A549 (cell line): ENCODE measurements around the gene SEZ6L2. TPM values are rescaled to one million over a fixed set of nuclear protein-coding genes. Genes with fewer than 3 reads are reported as not detected.

Experiments used
- ATAC-seq, 2 experiments: fragments of 200-7000 bp in 1 of 2; fragments of >200 bp in 1 of 2; cut with Nextera tagmentation in 1 of 2; cut with Tn5 transposase in 1 of 2; 3 replicates each; pipeline versions ENCODE4 v1.8.0 to v1.9.1; 2018 to 2020; ENCODE audit warnings: mild to moderate bottlenecking in 1 of 2, moderate library complexity in 1 of 2
- CTCF ChIA-PET: fragments of 300-600 bp; sonication (Branson Sonifier 250); formaldehyde crosslinking; extraction: SDS; loops from one replicate; lab custom pipeline; 2021; ENCODE audit warnings: antibody characterized with exemption, inconsistent platforms; lab: Yijun Ruan, JAX
- POLR2A ChIA-PET: fragments of 350-600 bp; formaldehyde crosslinking; extraction: SDS; loops from one replicate; lab custom pipeline; 2021; ENCODE audit warnings: antibody characterized with exemption, inconsistent platforms; lab: Yijun Ruan, JAX
- DNase-seq, 2 experiments: peaks; one replicate each; pipeline versions ENCODE4 v3.0.0 to v3.0.0-alpha.2; 2011 to 2016; ENCODE audit warnings: low read depth in 1 of 2, low spot score in 1 of 2
- FAIRE-seq: peaks from 2 replicates; lab custom pipeline; 2011; peaks lifted over from hg19 to GRCh38; lab: Jason Lieb, UNC
- H3K27ac ChIP-seq, 2 experiments: fragments of >200 bp; sonication (Bioruptor Twin); formaldehyde crosslinking; 3 replicates each; pipeline ENCODE4 v1.5.1; 2016 to 2017
- H3K4me1 ChIP-seq: fragments of >200 bp; sonication (Bioruptor Twin); formaldehyde crosslinking; 3 replicates; pipeline ENCODE4 v1.6.1; 2016
- H3K4me2 ChIP-seq: fragments of >200 bp; sonication (Bioruptor Twin); formaldehyde crosslinking; 3 replicates; pipeline ENCODE4 v1.6.1; 2016
- H3K4me3 ChIP-seq: fragments of >200 bp; sonication (Bioruptor Twin); formaldehyde crosslinking; 3 replicates; pipeline ENCODE4 v1.5.1; 2016
- H3K9me3 ChIP-seq: fragments of >200 bp; sonication (Bioruptor Twin); formaldehyde crosslinking; 3 replicates; pipeline ENCODE4 v1.6.1; 2016
- ATOH8 ChIP-seq: fragments of 250-450 bp; sonication (Bioruptor Pico); IDR thresholded peaks from 2 replicates; pipeline ENCODE4 v1.5.0; 2020; ENCODE audit warnings: low read depth, mild to moderate bottlenecking, moderate library complexity
- BCL3 ChIP-seq: fragments of >200 bp; sonication (Bioruptor Twin); formaldehyde crosslinking; IDR thresholded peaks from 3 replicates; pipeline ENCODE4 v1.6.1; 2016
- BHLHE40 ChIP-seq: IDR thresholded peaks from 2 replicates; pipeline ENCODE4 v1.6.1; 2012; ENCODE audit warnings: low read depth, low read length, inconsistent platforms
- CEBPB ChIP-seq, 2 experiments: fragments of >200 bp in 1 of 2; sonication (Bioruptor Twin) in 1 of 2; formaldehyde crosslinking in 1 of 2; IDR thresholded peaks; 2 replicates each; pipeline ENCODE4 v1.6.1; 2012 to 2016
- CHD2 ChIP-seq: fragments of 150-350 bp; IDR thresholded peaks from 2 replicates; pipeline ENCODE4 v1.6.1; 2014; ENCODE audit warnings: low read length; ENCODE audit not compliant: partially characterized antibody
- CHD4 ChIP-seq: fragments of 200-600 bp; sonication (generic); IDR thresholded peaks from 2 replicates; pipeline ENCODE4 v1.6.1; 2016; ENCODE audit warnings: antibody characterized with exemption, mild to moderate bottlenecking, borderline replicate concordance
- CTCF ChIP-seq: fragments of >200 bp; sonication (Bioruptor Twin); formaldehyde crosslinking; IDR thresholded peaks from 3 replicates; pipeline ENCODE4 v1.5.1; 2016
- E2F6 ChIP-seq: IDR thresholded peaks from 2 replicates; pipeline ENCODE4 v1.6.1; 2012; ENCODE audit warnings: low read depth, borderline replicate concordance
- ESRRA ChIP-seq: fragments of 150-350 bp; IDR thresholded peaks from 2 replicates; pipeline ENCODE4 v1.6.1; 2014; ENCODE audit warnings: mild to moderate bottlenecking, low read length, borderline replicate concordance
- FOSB ChIP-seq: fragments of 250-450 bp; sonication (Bioruptor Pico); IDR thresholded peaks from 2 replicates; pipeline ENCODE4 v1.5.0; 2020; ENCODE audit warnings: mild to moderate bottlenecking, moderate library complexity
- FOSL2 ChIP-seq, 2 experiments: fragments of 450-650 bp in 1 of 2; fragments of >200 bp in 1 of 2; sonication (Bioruptor Twin) in 1 of 2; formaldehyde crosslinking; IDR thresholded peaks; 2 replicates each; pipeline versions ENCODE4 v1.5.0 to v1.6.1; 2016 to 2020; ENCODE audit warnings: mild to moderate bottlenecking in 1 of 2, moderate library complexity in 1 of 2
- HDAC2 ChIP-seq: fragments of 200-600 bp; sonication (generic); IDR thresholded peaks from 2 replicates; pipeline ENCODE4 v1.6.1; 2016
- HEYL ChIP-seq: fragments of 250-450 bp; sonication (Bioruptor Pico); IDR thresholded peaks from 2 replicates; pipeline ENCODE4 v1.8.0; 2021; ENCODE audit warnings: mild to moderate bottlenecking, moderate library complexity
- HMGXB4 ChIP-seq: fragments of 250-450 bp; sonication (Bioruptor Pico); IDR thresholded peaks from 2 replicates; pipeline ENCODE4 v1.5.0; 2021; ENCODE audit warnings: mild to moderate bottlenecking, moderate library complexity, borderline replicate concordance
- HOXA7 ChIP-seq: fragments of 250-450 bp; sonication (Bioruptor Pico); IDR thresholded peaks from 2 replicates; pipeline ENCODE4 v1.5.0; 2020; ENCODE audit warnings: mild to moderate bottlenecking, moderate library complexity
- JUN ChIP-seq, 2 experiments: fragments of >200 bp; sonication (Bioruptor Twin); formaldehyde crosslinking; IDR thresholded peaks; 2 replicates in 1 of 2; 3 replicates in 1 of 2; pipeline ENCODE4 v1.6.1; 2016 to 2017
- JUNB ChIP-seq: fragments of >200 bp; sonication (Bioruptor Twin); formaldehyde crosslinking; IDR thresholded peaks from 2 replicates; pipeline ENCODE4 v1.6.1; 2016
- KDM1A ChIP-seq: fragments of 200-600 bp; sonication (generic); IDR thresholded peaks from 2 replicates; pipeline ENCODE4 v1.6.1; 2016; ENCODE audit warnings: low read depth, mild to moderate bottlenecking
- KDM5A ChIP-seq: fragments of 200-600 bp; sonication (generic); IDR thresholded peaks from 2 replicates; pipeline ENCODE4 v1.6.1; 2016; ENCODE audit warnings: antibody characterized with exemption, mild to moderate bottlenecking
- MAX ChIP-seq: IDR thresholded peaks from 2 replicates; pipeline ENCODE4 v1.6.1; 2012
- MYC ChIP-seq: IDR thresholded peaks from 2 replicates; pipeline ENCODE4 v1.6.1; 2012; ENCODE audit warnings: mild to moderate bottlenecking, inconsistent platforms, low read length, improper control_type of control experiment, borderline replicate concordance
- NFE2L2 ChIP-seq: fragments of 150-350 bp; conservative IDR thresholded peaks from 2 replicates; pipeline ENCODE4 v1.6.1; 2014; ENCODE audit warnings: low read length
- NPAS2 ChIP-seq: fragments of 250-450 bp; sonication (Bioruptor Pico); IDR thresholded peaks from 2 replicates; pipeline ENCODE4 v1.8.0; 2022; ENCODE audit warnings: mild to moderate bottlenecking, moderate library complexity, borderline replicate concordance
- NR3C1 ChIP-seq: fragments of >200 bp; sonication (Bioruptor Twin); formaldehyde crosslinking; IDR thresholded peaks from 3 replicates; pipeline ENCODE4 v1.6.1; 2017
- RAD21 ChIP-seq, 2 experiments: fragments of >200 bp in 1 of 2; sonication (Bioruptor Twin) in 1 of 2; formaldehyde crosslinking in 1 of 2; IDR thresholded peaks in 1 of 2; conservative IDR thresholded peaks in 1 of 2; 2 replicates in 1 of 2; 3 replicates in 1 of 2; pipeline ENCODE4 v1.6.1; 2012 to 2018; ENCODE audit warnings: inconsistent platforms in 1 of 2
- RARB ChIP-seq: fragments of 250-450 bp; sonication (Bioruptor Pico); IDR thresholded peaks from 2 replicates; pipeline ENCODE4 v1.8.0; 2021; ENCODE audit warnings: mild to moderate bottlenecking, moderate library complexity
- RCOR1 ChIP-seq: fragments of 150-350 bp; IDR thresholded peaks from 2 replicates; pipeline ENCODE4 v1.6.1; 2014; ENCODE audit warnings: antibody characterized with exemption, low read length, low read depth
- SMC3 ChIP-seq: fragments of >200 bp; sonication (Bioruptor Twin); formaldehyde crosslinking; IDR thresholded peaks from 3 replicates; pipeline ENCODE4 v1.6.1; 2018; ENCODE audit warnings: inconsistent platforms
- SREBF2 ChIP-seq: fragments of 450-650 bp; IDR thresholded peaks from 2 replicates; pipeline ENCODE4 v1.6.1; 2014; ENCODE audit warnings: mild to moderate bottlenecking, moderate library complexity
- TFCP2L1 ChIP-seq: fragments of 250-450 bp; sonication (Bioruptor Pico); IDR thresholded peaks from 2 replicates; pipeline ENCODE4 v1.5.0; 2021; ENCODE audit warnings: mild to moderate bottlenecking
- TP53 ChIP-seq: fragments of 250-450 bp; sonication (Bioruptor Pico); IDR thresholded peaks from 2 replicates; pipeline ENCODE4 v1.5.0; 2021; ENCODE audit warnings: mild to moderate bottlenecking, moderate library complexity
- ZC3H11A ChIP-seq: fragments of 450-650 bp; IDR thresholded peaks from 2 replicates; pipeline ENCODE4 v1.6.1; 2014; ENCODE audit warnings: antibody characterized with exemption, mild to moderate bottlenecking
- ZFP36 ChIP-seq: fragments of 450-650 bp; IDR thresholded peaks from 2 replicates; pipeline ENCODE4 v1.6.1; 2014; ENCODE audit warnings: borderline replicate concordance; ENCODE audit not compliant: partially characterized antibody
- ZNF302 ChIP-seq: fragments of 250-450 bp; sonication (Bioruptor Pico); IDR thresholded peaks from 2 replicates; pipeline ENCODE4 v1.9.0; 2021; ENCODE audit warnings: inconsistent platforms, mild to moderate bottlenecking, moderate library complexity
- WGBS: methylation state at CpG from one replicate; pipeline ENCODE4 v1.1.6; 2017; ENCODE audit errors: missing lambda C conversion rate; 5-methylcytosine and 5-hydroxymethylcytosine counted together
- polyA plus RNA-seq, 4 experiments: library from polyadenylated mRNA; depleted of rRNA in 3 of 4; stranded (reverse); fragments of >200 nt; fragmentation: RNase III in 1 of 4; extraction: RNeasy Plus Mini Kit Qiagen cat#74134 plus additional on column Dnase treatment in 1 of 4; gene quantifications; 2 replicates in 3 of 4; 3 replicates in 1 of 4; pipeline ENCODE4 v1.2.3, GENCODE V29; 2011 to 2017

The SEZ6L2 gene
- polyA plus RNA-seq, 2 of the 4 experiments (the other 2 are of a cell fraction) = 4.3 to 11.4 TPM

- peak; percentile 77 to 97 for DNase-seq
- POLR2A ChIA-PET = interaction anchor here (0.5 to 2.6 kb wide), 13 partner anchors 9 to 768 kb away, joined by 3 to 42 read pairs (median 4); partner anchors contain the start of genes ASPHD1, MVP, SEZ6L2 and TAOK2
- peak within 1 kb of the TSS; percentile 98 for H3K4me2 ChIP-seq
- peaks cover 19% of the 10 kb centered on the region for H3K4me1 ChIP-seq
- H3K27ac ChIP-seq = peak within 1 kb of the TSS; percentile 96 to 98
- CTCF ChIA-PET = interaction anchor here (0.6 to 4.8 kb wide), 15 partner anchors 10 to 118 kb away, joined by 3 to 28 read pairs (median 4); partner anchors contain the start of genes TAOK2 and TMEM219
- H3K9me3 ChIP-seq = no peaks in the 10 kb centered on the region
- no peak for FAIRE-seq
- peak within 1 kb of the TSS; percentile 97 for H3K4me3 ChIP-seq
- 3% methylated on average over 25 of the region's 89 CpGs for WGBS
- peak; percentile 87 to 97 for ATAC-seq
- TF ChIP-seq FOSB (CRISPR knock-in tag) (no peak), NFE2L2 (no peak), ZC3H11A (no peak), KDM5A (no peak), ESRRA (no peak), ZNF302 (CRISPR knock-in tag) (no peak), NR3C1 (no peak), TFCP2L1 (CRISPR knock-in tag) (peak; percentile 65; the same call in 1 of the 2 replicates), HMGXB4 (CRISPR knock-in tag) (no peak), BHLHE40 (no peak), RAD21 (conservative IDR thresholded peaks at IDR 0.05 in 1 of 2, IDR thresholded peaks at IDR 0.05 in 1 of 2) (peak in 1 of 2 experiments; percentile 43; a peak in 2 of 5 replicates), JUNB (no peak), CEBPB (IDR thresholded peaks at IDR 0.05) (no peak), E2F6 (peak; percentile 95), FOSL2 (IDR thresholded peaks at IDR 0.05) (no peak), FOSL2 (CRISPR knock-in tag; IDR thresholded peaks at IDR 0.05) (no peak), RCOR1 (no peak), CTCF (no peak), ATOH8 (CRISPR knock-in tag) (no peak), SMC3 (peak; percentile 19; the same call in 1 of the 3 replicates), CHD2 (no peak), JUN (IDR thresholded peaks at IDR 0.05) (peak; percentile 68 to 91), HDAC2 (no peak), MYC (no peak), HEYL (CRISPR knock-in tag) (no peak), TP53 (CRISPR knock-in tag) (no peak), MAX (peak; percentile 72), KDM1A (no peak), SREBF2 (no peak), NPAS2 (no peak), ZFP36 (no peak), CHD4 (no peak), RARB (CRISPR knock-in tag) (no peak), BCL3 (peak; percentile 90), HOXA7 (no peak)
These were observed 26.7 kb upstream of the SEZ6L2 start, which contains the start of gene KCTD13 for GRCh38 chr16:29925781-29926710. KCTD13 (minus strand) TSS chr16:29926226; CDS start chr16:29926033, 193 bp downstream.
